Esophagus squamous epithelium (tissue), 5 donors: ENCODE data around the gene KIAA0232. TPM values are rescaled to one million over a fixed set of nuclear protein-coding genes. Genes with fewer than 3 reads are reported as not detected.

Experiments used
- DNase-seq: peaks from one replicate; lab custom pipeline; 2025; lab: John Stamatoyannopoulos, UW
- H3K27ac ChIP-seq, 4 donors: fragments of 200-600 bp; sonication (generic); one replicate each; pipeline ENCODE4 v1.5.1; 2016 to 2019; ENCODE audit warnings: mild to moderate bottlenecking in 1 of 4
- H3K27me3 ChIP-seq, 4 donors: fragments of 200-600 bp; sonication (generic); 1 replicate in 3 of 4; 2 replicates in 1 of 4; pipeline versions ENCODE4 v1.5.1 to v1.6.0; 2017 to 2021; ENCODE audit warnings: antibody characterized with exemption in 1 of 4
- H3K36me3 ChIP-seq, 3 donors: fragments of 200-600 bp; sonication (generic); one replicate each; pipeline ENCODE4 v1.5.1; 2016 to 2019
- H3K4me1 ChIP-seq, 3 donors: fragments of 200-600 bp; sonication (generic); one replicate each; pipeline ENCODE4 v1.5.1; 2017 to 2019
- H3K4me3 ChIP-seq, 4 donors: fragments of 200-600 bp; sonication (generic); 1 replicate in 3 of 4; 2 replicates in 1 of 4; pipeline ENCODE4 v1.5.1; 2016 to 2019; ENCODE audit warnings: mild to moderate bottlenecking in 2 of 4, moderate library complexity in 1 of 4
- H3K9me3 ChIP-seq, 3 donors: fragments of 200-600 bp; sonication (generic); one replicate each; pipeline ENCODE4 v1.5.1; 2016 to 2019
- POLR2A ChIP-seq, 4 donors: fragments of 450-650 bp; IDR thresholded peaks; one replicate each; pipeline ENCODE4 v1.6.1; 2017; ENCODE audit warnings: antibody characterized with exemption in 4 of 4, mild to moderate bottlenecking in 4 of 4, moderate library complexity in 3 of 4
- WGBS, 2 donors: methylation state at CpG; one replicate each; pipeline ENCODE4 v1.1.5; 2018; 5-methylcytosine and 5-hydroxymethylcytosine counted together
- intact Hi-C: fragments of 100-400 bp; cut with DNase I; formaldehyde crosslinking; loops from one replicate; pipeline ENCODE4 v1.15.0; 2022
- total RNA-seq, 4 donors: library from RNA; depleted of rRNA; stranded (reverse); fragments of >200 nt; gene quantifications; one replicate each; pipeline ENCODE4 v1.1.0, GENCODE V29; 2016
- TF ChIP-seq, protein P1 (sequence below), 6 experiments: fragments of 450-650 bp in 4 of 6; fragments of 200-600 bp in 2 of 6; sonication (generic) in 2 of 6; IDR thresholded peaks; one replicate each; pipeline ENCODE4 v1.5.1; 2016 to 2019; ENCODE audit warnings: antibody characterized with exemption in 6 of 6, mild to moderate bottlenecking in 4 of 6, moderate library complexity in 4 of 6
- donor health status: DM: yes; HTN: yes; CAD: no.

The KIAA0232 gene
- total RNA-seq, 4 donors from 2014 or later: 19.4 to 46.8 (median 35.0) TPM

DNA sequence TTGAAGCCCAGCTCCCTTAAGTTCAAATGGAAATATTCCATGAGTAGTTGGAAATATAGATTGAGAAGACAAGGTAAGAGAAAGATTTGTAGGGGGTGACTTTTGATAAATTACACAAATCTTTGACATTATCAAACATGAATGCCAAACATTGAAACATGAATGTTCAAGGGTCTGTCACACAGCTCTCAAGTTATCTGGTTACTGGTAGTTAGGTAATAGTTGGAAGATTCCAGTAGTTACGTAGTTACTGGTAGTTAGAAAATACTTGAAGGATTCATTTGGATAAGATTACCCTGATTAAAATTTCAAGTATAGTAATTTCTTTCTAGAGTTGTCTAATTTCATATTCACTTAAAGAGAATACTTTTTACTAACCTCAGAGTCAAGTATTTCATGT is 20.7 kb downstream of the KIAA0232 start:
- TF ChIP-seq POLR2A (IDR thresholded peaks at IDR 0.05): no peak
- TF ChIP-seq, protein P1, sequence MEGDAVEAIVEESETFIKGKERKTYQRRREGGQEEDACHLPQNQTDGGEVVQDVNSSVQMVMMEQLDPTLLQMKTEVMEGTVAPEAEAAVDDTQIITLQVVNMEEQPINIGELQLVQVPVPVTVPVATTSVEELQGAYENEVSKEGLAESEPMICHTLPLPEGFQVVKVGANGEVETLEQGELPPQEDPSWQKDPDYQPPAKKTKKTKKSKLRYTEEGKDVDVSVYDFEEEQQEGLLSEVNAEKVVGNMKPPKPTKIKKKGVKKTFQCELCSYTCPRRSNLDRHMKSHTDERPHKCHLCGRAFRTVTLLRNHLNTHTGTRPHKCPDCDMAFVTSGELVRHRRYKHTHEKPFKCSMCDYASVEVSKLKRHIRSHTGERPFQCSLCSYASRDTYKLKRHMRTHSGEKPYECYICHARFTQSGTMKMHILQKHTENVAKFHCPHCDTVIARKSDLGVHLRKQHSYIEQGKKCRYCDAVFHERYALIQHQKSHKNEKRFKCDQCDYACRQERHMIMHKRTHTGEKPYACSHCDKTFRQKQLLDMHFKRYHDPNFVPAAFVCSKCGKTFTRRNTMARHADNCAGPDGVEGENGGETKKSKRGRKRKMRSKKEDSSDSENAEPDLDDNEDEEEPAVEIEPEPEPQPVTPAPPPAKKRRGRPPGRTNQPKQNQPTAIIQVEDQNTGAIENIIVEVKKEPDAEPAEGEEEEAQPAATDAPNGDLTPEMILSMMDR (IDR thresholded peaks at IDR 0.05): no peak
- Histone ChIP-seq H3K36me3 (peaks cover 0 to 24% (median 0%) of the 10 kb centered on the region in 3 donors), H3K27ac (no peak overlapping the region), H3K4me3 (no peak overlapping the region), H3K9me3 (no peaks in the 10 kb centered on the region), H3K4me1 (peaks cover 0 to 35% (median 3%) of the 10 kb centered on the region in 3 donors), H3K27me3 (no peaks in the 10 kb centered on the region)
- 86 to 96% methylated on average over 1 of the region's 1 CpG for WGBS, 2 donors
- no peak for DNase-seq
- intact Hi-C loops: no loop called here

DNA sequence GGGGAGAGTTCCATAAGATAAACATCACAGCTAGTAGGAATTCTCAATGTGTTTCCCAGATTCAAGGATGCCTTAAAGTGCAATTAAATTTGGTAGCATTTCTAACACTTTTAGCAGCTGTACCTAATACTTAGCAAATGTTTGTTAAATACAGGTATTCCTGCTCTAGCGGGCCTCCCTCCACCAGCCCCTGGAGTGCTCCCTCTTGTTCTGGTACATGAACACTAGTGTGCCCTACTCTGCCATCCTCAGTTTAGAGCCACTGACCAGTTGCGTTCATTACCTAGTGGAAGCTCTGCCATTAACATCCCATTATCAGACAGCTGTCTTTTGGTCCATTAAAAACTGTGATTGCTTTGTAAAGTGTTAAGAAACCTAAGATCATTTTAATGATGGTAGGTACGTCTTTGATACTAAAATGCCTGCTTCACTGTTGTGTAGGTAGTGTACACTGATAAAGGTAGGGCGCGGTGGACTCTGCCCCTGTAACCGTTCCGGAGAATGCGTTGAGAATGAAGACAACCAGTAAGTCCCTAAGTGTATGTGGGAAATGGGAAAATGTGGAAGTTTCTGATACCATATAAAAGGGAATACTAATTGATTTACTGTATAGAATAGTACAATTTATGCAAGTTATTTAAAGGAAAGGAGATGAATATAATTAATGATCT is 21.7 kb downstream of the KIAA0232 start:
- no peak for DNase-seq
- TF ChIP-seq POLR2A (IDR thresholded peaks at IDR 0.05): no peak
- TF ChIP-seq, protein P1 (IDR thresholded peaks at IDR 0.05): no peak

DNA sequence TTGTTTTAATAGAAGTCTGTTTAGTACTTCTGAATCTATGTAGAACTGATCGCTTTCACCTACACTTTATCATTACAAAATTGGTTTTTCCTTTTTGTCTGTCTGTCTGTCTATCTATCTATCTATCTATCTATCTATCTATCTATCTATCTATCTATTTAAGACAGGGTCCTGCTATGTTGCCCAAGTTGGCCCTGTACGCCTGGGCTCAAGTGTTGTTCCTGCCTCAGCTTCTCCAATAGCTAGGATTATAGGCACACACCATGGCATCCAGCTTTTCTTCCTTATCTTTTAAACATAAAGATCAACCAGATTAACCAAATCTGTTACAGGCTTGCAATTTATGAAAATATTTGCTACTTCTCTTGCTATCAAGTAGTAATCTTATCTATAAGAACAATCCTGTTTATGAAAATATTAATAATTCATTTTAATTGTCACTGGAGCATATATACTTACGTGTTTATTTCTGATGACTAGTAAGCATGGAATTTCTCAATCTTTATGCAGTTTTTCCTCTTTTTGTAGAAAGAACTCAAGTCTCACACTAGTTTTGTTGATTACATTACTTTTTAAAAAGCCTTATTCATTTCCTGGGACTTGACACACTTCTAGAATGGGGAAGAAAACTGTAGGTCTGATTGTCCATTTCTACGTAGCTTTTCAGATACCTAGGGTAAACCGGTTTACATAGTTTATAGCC is 24.5 kb downstream of the KIAA0232 start:
- DNase-seq: no peak
- no peaks in the 10 kb centered on the region for H3K9me3 ChIP-seq
- peak overlapping the region in 1 of 4 donors; percentile 6 for H3K27ac ChIP-seq
- no peak overlapping the region for H3K4me3 ChIP-seq
- intact Hi-C loops: no loop called here
- no peak for TF ChIP-seq POLR2A (IDR thresholded peaks at IDR 0.05)
- TF ChIP-seq, protein P1 (IDR thresholded peaks at IDR 0.05): no peak
- peaks cover 0 to 41% (median 6%) of the 10 kb centered on the region in 3 donors for H3K4me1 ChIP-seq
- peaks cover 0 to 5% (median 0%) of the 10 kb centered on the region in 3 donors for H3K36me3 ChIP-seq
- 69 to 76% methylated on average over 5 of the region's 5 CpGs for WGBS, 2 donors
- H3K27me3 ChIP-seq: no peaks in the 10 kb centered on the region

More for the DNA sequence above, 21.7 kb downstream of the KIAA0232 start:
- intact Hi-C loops: no loop called here
- Histone ChIP-seq H3K36me3 (peaks cover 0 to 15% (median 0%) of the 10 kb centered on the region in 3 donors), H3K9me3 (no peaks in the 10 kb centered on the region), H3K27me3 (no peaks in the 10 kb centered on the region), H3K4me1 (peaks cover 0 to 43% (median 6%) of the 10 kb centered on the region in 3 donors), H3K4me3 (no peak overlapping the region), H3K27ac (no peak overlapping the region)
- WGBS, 2 donors: 96 to 97% methylated on average over 8 of the region's 8 CpGs

DNA sequence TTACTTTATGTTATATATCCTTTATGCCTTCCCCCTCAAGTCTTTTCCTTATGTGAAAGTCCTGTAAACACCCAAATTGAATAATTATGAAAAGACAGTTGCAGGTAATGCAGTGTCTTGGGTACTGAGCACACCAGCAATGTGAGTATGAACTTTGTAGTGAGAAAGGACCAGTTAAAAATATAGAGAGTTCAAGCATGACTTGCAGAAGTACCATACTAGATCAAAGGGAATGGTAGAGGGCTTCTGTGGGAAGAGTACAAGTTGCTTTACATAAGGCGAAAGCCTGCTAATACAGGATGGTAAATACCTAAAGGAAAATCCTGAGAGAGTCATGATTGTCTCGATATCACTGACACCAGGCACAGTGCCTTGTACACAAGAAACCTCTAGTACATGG is 25.7 kb downstream of the KIAA0232 start:
- TF ChIP-seq, protein P1 (IDR thresholded peaks at IDR 0.05): no peak
- no peak for TF ChIP-seq POLR2A (IDR thresholded peaks at IDR 0.05)
- Histone ChIP-seq H3K27ac (no peak overlapping the region), H3K4me3 (no peak overlapping the region), H3K36me3 (no peaks in the 10 kb centered on the region), H3K4me1 (peaks cover 0 to 32% (median 6%) of the 10 kb centered on the region in 3 donors), H3K27me3 (no peaks in the 10 kb centered on the region), H3K9me3 (no peaks in the 10 kb centered on the region)
- DNase-seq: no peak
- intact Hi-C loops: no loop called here
- WGBS, 2 donors: 86 to 88% methylated on average over 2 of the region's 2 CpGs

DNA sequence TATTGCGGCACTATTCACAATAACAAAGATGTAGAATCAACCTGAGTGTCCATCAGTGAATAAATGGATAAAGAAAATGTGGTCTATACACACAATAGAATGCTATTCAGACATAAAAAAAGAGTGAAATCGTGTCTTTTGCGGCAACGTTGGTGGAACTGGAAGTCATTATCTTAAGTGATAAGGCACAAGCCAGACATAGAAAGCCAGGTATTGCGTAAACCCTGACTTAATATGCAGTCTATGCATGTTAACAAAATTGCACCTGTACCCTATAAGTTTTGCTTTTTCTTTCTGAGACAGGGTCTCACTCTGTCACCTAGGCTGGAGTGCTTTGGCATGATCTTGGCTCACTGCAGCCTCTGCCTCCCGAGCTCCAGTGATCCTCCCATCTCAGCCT is 28.6 kb downstream of the KIAA0232 start:
- WGBS, 2 donors: 88 to 93% methylated on average over 6 of the region's 6 CpGs
- peaks cover 0 to 44% (median 10%) of the 10 kb centered on the region in 3 donors for H3K4me1 ChIP-seq
- H3K27me3 ChIP-seq: no peaks in the 10 kb centered on the region
- TF ChIP-seq, protein P1 (IDR thresholded peaks at IDR 0.05): no peak
- no peak for TF ChIP-seq POLR2A (IDR thresholded peaks at IDR 0.05)
- DNase-seq: no peak
- no peaks in the 10 kb centered on the region for H3K9me3 ChIP-seq
- intact Hi-C loops: no loop called here
- H3K36me3 ChIP-seq: no peaks in the 10 kb centered on the region
- H3K27ac ChIP-seq: no peak overlapping the region
- H3K4me3 ChIP-seq: no peak overlapping the region
